GM12891 (cell line): ENCODE data around the gene CXCL16.

ENCODE experiments used
- POLR2A ChIP-seq: IDR thresholded peaks from 2 replicates; pipeline ENCODE4 v1.6.1; 2011; ENCODE audit warnings: low read depth, low read length, control low read depth
- POLR2AphosphoS5 ChIP-seq: IDR thresholded peaks from 2 replicates; pipeline ENCODE4 v1.6.1; 2011; ENCODE audit warnings: low read depth, low read length, control low read depth

DNA sequence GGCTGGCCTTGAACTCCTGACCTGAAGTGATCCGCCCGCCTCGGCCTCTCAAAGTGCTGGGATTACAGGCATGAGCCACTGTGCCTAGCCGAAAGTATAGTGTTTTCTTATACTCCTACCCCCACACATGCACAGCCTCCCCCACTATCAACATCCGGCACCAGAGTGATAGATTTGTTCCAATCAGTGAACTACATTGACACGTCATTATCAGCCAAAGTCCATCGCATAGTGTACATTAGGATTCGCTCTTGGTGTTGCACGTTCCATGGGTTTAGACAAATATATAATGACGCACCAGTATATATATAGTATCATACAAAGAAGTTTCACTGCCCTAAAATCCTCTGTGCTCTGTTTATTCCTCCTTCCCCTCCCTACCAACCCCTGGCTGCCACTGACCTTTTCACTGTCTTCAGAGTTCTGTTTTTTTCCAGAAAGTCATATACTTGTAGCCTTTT lies 20.1 kb upstream of the CXCL16 start:
- TF ChIP-seq POLR2A (no peak), POLR2AphosphoS5 (no peak)
